SKM-1 (cell line): ENCODE data around the gene GRID1.
"Not testable (repeated sequence)": the region's sequence is repeated elsewhere in the genome, so short reads cannot be mapped to it uniquely, and the experiment has no call there.

Experiments used
- DNase-seq: peaks from one replicate; lab custom pipeline; 2025; ENCODE audit not compliant: unreplicated experiment; lab: John Stamatoyannopoulos, UW

GRID1 gene

DNA sequence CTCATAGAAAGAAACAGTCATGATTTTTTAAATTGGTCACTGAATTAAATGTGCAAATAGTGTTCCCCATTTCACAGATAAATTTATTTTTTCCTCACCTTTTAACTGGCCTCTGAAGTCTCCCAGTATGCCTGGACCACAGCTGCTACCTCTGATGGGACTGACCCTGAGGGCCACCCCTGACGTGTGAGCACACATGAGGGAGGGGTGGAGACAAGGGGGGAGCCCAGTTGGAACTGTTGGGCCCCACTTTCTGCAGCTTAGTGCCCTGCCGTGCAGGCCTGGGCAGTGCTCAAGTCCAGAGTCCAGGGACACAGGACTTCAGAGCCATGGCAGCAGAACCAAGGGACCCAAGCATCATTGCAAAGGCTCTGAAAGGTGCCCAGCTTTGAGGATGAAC lies 243.9 kb downstream of the GRID1 start:
- no peak for DNase-seq

DNA sequence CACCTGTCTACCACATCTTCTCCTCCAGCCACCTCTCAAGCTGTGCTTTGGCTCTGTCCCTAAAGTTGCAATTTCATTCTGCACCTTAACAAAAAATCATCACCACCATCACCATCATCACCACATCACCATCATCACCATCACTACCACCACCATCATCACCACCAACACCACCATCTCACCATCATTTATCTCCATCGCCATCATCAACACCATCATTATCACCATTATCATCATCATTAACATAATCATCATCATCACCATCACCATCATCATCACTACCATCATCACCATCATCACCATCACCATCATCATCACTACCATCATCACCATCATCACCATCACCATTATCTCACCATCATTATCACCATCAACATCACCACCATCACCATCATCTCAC lies 245.4 kb downstream of the GRID1 start:
- DNase-seq, result no peak

DNA sequence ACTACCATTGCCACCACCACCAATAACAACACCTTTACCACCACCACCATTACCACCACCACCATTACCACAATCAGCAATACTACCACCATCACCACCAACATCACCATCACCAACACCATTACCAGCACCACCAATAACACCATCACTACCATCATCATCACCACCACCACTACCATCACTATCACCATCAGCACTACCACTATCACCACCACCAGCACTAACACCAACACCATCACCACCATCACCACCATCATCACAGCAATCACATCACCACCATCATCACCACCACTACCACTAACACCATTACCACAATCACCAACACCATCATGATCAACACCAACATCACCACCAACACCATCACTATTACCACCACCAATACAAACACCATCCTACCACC lies 249.5 kb downstream of the GRID1 start:
- DNase-seq, result no peak

DNA sequence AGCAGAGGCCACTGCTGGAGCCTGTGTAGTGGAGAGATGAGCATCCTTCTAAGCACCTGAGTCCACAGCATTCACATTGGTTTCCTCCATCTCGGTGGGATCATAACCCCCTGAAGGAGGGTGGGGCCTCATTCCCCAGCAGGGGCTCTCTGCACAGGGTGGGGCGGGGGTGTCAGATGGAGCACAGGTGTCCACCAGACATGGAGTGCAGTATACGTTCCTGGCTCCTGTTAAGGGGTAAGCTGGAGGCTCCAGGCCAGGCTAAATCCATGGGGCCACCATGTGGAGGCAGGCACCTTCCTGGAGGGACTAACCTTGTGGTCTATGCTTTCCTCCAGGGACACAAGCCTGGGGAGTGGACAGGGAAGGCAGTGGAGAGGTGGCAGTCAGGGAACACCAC lies 252.6 kb downstream of the GRID1 start:
- no peak for DNase-seq

DNA sequence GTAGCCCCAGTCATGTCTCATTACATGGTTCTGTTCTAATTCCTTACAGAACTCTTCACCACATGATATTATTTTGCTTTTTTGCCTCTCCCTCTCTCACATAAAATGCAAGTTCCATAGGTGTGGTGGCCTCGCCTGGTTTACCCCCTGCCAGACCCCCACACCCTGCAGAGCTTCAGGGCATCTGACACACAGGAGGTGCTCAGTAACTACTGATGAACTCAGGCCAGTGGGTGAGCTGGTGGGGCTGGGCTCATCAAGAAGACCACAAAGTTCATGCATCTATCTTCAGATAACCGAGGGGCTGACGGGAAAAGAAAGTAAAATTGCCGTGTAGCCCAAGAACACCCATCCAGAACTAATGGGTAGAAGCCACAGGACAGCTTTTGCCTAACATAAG lies 253.1 kb downstream of the GRID1 start:
- no peak for DNase-seq

DNA sequence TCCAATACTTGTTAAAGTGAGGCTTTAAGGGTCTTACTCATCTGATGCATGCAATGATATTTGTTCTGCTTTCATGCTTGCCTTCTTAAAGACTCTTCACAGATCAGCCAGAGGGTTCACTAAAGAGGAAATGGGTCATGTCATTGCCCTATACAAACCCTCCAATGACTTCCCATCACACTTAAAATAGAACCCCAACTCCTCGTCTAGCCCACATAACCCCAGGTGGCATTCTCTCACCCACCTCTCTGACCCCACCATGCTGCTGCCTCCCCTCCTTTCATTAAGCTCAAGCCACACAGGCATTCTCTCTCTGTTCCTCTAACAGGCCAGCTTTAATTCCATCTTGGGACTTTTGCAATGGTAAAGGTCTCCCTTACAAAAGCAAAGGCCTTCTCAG lies 253.6 kb downstream of the GRID1 start:
- DNase-seq, result no peak

DNA sequence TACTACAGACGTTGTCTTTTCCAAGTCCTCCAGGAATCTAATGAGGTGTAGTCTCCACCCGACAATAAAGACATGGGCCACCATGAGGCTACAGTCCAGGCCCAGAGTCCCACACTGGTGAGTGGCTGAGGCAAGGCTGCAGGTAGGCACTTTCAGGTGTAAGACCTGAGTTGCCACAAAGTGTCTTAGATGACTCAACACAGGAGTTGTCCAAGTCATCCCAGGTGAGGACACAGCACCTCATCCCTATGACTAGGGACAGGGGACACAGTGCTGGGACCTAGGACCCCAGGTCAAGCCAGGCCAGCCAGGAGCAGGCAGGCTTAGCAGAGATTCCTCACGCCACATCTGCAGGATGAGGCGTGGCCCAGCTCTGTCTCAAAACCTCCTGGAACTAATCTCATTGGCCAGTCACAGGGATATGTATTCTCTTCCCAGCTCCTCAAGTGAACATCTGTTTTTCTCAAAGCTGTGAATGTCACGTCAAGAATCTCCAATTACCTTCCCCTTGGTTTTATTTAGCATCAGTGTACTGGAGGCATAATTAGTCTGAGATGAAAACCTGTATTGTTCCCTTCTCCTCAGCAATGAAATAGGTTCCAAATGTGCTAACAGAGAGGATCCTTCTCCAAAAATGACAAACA lies 254.6 kb downstream of the GRID1 start:
- DNase-seq, result no peak

DNA sequence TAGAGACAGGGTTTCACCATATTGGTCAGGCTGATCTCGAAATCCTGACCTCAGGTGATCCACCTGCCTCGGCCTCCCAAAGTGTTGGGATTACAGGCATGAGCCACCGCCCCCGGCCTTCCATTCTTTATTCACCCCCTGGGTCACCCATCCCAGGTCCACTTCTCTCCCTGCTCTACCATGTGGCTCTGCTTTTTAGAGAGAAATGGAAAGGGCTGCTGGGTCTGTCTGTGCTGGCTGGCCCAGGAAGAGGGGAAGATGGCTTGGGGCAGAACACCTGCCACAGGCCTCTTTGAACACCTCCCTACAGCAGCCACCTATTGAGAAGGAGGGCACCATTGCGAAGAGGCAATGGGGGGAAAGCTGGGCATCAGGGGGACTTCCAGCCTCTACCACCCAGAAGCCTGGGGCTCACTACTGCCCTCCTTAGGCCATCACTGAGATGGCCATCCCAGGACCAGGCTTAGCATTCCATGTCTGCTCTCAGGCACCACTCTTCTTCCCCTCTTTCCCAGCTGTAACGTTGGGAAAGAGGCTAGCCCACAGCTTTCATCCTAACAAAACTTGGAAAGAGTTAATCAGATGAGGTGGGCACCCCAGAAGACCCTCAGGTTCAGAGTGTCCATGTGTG lies 256.3 kb downstream of the GRID1 start:
- DNase-seq, result no peak

DNA sequence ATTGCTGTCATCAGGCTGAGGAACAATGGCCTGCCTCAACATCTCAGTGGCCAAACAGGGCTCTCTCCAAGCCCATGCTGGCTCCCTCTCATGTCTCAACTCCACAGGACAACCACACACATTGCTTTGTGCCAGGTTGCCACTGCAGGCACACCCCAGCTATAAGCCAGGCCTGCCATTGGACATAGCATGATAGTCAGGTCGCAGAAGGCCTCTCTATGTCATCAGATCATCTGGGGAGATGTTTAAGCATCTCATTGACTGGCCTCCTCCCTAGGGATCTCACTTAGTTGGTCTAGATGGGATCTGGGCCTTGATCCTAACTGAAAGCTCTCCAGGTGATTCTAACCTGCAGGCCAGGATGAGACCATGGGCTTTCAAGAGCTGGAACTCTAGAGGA lies 257.2 kb downstream of the GRID1 start:
- DNase-seq, result no peak

DNA sequence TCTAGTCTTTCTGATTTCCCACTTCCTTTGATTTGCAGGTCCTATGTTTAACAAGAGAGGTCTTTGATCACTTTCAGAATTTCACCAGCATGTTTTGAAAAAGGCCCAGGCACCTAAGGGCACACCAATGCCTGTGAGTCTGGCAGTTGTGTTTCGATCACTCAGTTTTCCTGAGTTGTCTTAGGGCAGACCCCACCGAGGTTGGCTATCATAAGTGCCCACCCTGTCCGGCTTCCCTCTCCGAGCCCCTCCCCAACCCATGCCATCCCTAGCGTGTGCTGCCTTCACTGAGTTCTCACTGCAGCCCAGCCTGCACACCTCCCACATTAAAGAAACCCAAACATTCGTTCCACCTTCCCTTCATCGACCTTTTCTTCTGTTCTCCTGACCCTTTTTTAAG lies 257.9 kb downstream of the GRID1 start:
- DNase-seq, result no peak

DNA sequence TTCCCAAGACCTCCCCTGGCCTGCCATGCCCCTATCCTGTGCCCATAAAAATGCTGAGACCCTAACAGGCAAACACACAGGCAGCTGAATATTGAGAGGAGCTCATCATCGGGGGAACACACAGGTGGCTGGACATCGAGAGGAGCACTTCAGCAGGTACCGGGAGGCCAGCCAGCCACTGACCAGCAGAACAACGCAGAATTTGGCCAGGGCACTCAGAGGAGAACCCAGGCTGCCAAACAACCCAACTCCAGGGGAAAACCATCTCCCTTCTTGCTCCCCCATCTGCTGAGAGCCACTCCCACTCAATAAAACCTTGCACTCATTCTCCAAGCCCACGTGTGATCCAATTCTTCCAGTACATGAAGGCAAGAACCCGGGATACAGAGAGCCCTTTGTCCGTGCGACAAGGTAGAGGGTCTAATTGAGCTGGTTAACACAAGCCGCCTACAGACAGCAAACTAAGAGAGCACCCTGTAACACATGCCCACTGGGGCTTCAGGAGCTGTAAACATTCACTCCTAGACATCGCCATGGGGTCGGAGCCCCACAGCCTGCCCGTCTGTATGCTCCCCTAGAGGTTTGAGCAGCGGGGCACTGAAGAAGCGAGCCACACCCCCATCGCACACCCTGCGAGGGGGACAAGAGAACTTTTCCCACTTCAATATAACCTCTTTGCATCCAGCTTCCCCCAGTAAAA lies 258.8 kb downstream of the GRID1 start:
- not testable (repeated sequence) for DNase-seq

DNA sequence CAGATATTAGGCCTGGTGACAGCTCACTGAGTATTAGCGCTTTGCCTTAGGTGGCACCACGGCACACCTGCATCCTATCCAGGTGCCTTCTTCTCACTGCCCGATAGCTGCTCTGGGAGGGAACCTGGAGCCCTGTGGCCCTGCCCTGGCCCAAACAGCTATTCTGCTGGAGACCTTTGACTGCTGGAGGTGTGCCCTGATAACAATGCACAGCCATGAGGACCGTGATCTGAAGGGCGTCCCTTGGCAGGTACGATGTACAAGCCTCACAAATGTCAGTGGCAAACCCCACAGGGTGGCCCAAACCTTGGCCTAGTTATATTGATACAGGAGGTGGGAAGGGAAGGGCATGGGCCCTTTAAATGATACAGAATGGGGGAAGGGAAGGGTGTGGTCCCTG lies 259.5 kb downstream of the GRID1 start:
- DNase-seq, result no peak

DNA sequence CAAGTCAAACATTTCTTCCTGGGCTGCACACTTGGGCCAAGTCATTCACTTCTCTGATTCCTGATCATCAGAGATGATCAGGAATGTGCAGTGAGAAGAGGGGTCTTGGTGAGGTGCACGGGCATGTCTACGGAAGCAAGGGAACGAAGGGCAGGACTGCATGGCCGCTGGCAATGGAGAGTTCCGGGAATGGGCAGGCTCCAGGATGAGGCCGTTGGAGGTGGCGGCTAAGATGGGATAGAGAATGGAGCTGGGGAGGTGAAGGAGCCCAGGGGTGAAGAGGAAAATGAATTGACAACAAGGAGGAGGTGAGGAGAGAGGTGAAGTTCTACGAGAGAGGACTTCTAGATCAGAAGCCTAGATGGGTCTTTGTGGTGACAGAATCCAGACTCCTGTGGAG lies 260.0 kb downstream of the GRID1 start:
- no peak for DNase-seq

DNA sequence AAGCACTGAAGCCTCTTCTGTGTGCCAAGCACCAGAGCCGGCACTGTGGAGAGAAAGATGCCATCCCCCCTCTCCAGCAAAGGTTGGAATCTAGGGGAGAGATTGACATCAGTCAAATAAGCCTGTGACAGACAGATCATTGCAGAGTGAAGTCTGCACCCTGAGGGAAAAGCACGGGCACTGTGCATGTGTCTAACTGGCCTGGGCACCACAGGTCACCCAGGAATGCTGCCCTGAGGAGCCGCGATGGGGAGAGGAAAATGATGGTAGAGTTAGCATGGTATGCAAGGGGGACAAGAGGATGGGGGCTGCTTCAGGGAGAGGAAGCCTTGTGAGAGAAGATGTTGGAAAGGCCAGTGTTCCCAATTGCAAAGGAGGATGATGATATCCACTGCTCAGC lies 261.0 kb downstream of the GRID1 start:
- no peak for DNase-seq

DNA sequence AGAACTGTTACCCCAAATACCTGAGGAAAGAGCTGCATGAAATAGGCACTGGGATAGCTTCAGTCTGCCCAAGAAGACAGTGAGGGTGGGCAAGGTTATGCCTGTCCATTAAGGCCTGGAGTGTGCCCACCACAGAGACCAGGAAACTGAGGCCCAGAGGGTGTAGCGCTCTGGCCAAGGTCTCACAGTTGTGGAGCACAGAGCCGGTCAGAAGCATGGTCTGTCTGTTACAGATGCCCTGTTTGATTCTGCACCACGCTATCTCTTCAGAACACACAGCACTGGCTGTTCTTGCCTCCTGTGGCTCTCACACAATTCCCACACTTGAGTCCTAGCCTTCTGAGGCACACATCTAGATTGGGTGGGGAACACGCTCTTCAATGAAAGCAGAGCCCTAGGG lies 261.4 kb downstream of the GRID1 start:
- no peak for DNase-seq

DNA sequence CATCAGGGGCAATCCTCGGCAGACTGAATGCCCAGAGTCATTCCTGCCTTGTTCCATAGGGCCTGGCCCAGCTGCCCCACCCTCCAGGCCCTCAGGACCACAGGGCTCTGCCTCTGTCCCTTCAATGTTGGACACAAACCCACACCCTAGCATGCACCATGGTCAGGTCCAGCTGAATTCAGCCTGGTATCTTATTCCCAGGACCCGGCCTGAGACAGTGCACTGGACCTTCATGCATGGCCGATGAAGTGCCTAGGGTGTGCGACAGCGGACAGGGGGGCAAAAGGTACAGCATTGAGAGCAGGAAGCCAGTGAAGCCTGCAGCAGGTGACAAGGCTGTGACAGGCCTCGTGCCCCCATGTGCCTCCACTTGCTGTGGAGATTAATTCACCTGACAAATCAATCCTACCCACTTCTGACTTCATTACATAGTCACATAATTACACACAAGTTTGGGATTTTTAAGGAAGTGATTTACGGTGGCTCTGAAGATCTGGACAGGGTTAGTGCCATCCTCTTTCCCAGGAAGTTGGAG lies 261.9 kb downstream of the GRID1 start:
- no peak for DNase-seq

DNA sequence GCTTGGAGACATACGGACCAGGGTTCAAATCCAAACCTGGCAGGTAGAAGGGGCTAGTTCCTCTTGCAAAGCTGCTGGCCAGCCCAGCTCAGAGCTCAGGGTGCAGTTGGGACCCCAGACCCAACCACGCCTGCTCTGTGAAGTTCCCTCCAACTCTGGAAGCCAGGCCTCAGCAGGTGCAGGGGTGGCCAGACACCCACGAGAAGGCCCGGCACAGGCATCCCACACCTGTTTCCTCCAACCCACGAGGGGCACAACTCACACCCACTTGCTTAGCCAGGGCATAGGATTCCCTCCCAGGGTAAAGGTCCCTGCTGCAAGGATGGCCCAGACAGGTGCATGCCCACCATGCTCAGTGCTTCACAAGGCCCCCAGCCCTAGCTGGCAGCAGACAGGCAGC lies 262.4 kb downstream of the GRID1 start:
- DNase-seq, result no peak

DNA sequence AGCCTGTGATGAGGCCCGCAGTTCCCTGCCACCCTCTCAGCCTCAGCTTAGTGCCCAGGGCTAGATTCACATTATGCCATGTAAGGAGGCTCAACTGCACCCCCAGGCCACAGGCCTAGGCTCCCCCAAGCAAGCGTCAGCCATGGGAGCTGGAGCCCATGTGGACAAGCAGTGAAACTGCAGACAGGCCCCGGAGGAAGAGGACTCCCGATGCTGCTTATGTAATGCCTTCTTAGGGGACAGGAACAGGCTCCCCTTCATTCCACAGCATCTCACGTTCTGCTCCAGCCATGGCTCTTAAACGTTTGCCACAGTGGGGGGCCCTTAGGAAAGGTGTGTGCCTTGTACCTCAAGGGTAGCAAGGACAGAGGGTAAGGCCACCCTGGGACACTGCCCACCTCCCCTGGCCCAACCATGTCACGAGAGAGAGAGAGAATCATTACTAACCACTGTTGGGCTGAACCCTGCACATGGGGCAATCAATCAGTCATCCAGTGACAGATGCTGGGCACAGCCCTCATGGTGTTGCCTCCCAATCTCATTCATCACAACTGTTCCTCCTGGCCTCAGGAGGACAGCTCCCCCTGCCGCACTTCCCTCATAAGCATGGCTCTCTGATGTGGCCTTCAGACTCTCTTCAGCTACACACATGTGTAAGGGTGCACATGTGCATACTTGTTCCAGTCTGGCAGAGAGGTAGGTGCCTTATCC lies 263.0 kb downstream of the GRID1 start:
- no peak for DNase-seq

DNA sequence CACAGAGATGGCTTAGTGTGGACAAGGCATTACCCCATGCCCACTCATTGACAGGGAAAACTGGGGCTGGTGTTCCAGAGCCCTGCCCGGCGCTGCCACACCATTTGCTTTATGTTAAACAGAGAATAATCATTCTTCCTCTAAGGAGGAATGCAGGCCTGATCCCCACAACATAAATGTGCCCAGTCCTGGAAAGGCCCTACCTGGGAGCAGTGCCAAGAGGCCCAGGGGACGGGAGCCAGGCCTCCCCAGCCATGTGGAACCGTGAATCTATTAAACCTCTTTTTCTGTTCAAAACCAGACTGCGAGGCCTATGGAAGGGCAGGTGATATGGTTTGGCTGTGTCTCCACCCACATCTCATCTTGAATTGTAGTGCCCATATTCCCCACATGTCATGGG lies 264.1 kb downstream of the GRID1 start:
- no peak for DNase-seq

DNA sequence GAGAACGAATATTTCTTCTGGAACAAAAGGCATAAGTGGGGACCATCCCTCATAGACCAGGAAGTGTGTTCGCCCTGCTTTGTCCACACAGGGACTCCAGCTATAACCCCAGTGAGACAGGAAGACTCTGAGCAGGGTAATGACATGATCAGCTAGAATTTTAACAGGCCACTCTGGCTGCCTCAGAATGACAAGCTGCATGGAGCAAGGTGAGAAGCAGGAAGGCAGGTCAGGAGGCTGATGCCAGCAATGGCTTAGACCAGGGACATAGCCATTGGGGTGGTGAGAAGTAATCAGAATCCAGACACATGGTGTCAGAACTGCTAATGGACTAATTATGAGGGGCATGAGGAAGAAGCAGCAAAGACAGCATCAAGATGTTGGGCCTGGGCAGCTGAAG lies 264.6 kb downstream of the GRID1 start:
- no peak for DNase-seq

DNA sequence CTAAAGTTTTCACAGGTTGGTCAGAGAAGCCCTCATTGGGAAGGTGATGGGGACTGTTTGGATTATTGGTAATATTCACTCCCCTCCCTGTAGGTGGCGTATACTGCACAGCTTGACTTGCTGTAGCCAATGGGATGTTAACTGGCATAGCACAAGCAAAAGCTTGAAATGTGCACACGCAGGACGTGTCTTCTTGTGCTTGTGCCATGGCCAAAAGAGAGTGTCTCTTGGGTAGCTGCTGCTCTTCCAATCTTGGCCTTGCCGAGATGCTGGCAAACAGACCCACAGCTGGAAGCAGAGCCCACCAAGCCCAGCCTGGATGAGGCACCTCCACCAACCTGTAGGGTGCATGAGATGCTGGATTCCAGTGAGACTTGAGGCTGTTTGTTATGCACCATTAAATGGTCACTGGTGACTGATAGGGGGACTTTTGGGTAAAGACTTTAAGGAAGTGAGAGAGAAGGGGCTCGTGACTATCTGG lies 266.0 kb downstream of the GRID1 start:
- DNase-seq, result peak; percentile 8
